ENCODE data around the gene ANKRD11. TPM values are rescaled to one million over a fixed set of nuclear protein-coding genes. Genes with fewer than 3 reads are reported as not detected.
"Not testable (repeated sequence)": the region's sequence is repeated elsewhere in the genome, so short reads cannot be mapped to it uniquely, and the experiment has no call there.

Gene ANKRD11
- total RNA-seq, 4 donors from 2014 or later, result 49.8 to 114 (median 82.2) TPM

- ATAC-seq (ENCODE audit: low FRiP score), result no peak
- no peak for DNase-seq (ENCODE audit: low spot score)
- TF ChIP-seq, protein P1, sequence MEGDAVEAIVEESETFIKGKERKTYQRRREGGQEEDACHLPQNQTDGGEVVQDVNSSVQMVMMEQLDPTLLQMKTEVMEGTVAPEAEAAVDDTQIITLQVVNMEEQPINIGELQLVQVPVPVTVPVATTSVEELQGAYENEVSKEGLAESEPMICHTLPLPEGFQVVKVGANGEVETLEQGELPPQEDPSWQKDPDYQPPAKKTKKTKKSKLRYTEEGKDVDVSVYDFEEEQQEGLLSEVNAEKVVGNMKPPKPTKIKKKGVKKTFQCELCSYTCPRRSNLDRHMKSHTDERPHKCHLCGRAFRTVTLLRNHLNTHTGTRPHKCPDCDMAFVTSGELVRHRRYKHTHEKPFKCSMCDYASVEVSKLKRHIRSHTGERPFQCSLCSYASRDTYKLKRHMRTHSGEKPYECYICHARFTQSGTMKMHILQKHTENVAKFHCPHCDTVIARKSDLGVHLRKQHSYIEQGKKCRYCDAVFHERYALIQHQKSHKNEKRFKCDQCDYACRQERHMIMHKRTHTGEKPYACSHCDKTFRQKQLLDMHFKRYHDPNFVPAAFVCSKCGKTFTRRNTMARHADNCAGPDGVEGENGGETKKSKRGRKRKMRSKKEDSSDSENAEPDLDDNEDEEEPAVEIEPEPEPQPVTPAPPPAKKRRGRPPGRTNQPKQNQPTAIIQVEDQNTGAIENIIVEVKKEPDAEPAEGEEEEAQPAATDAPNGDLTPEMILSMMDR (IDR thresholded peaks at IDR 0.05), result no peak
Observed at GRCh38 chr16:89458551-89458950, 31.8 kb downstream of the ANKRD11 start.

GRCh38 chr16:89456419-89456959 is 33.9 kb downstream of the ANKRD11 start:
- TF ChIP-seq, protein P1 (IDR thresholded peaks at IDR 0.05), result no peak
- ATAC-seq (ENCODE audit: low FRiP score) (no peak), DNase-seq (ENCODE audit: low spot score) (no peak)

DNA sequence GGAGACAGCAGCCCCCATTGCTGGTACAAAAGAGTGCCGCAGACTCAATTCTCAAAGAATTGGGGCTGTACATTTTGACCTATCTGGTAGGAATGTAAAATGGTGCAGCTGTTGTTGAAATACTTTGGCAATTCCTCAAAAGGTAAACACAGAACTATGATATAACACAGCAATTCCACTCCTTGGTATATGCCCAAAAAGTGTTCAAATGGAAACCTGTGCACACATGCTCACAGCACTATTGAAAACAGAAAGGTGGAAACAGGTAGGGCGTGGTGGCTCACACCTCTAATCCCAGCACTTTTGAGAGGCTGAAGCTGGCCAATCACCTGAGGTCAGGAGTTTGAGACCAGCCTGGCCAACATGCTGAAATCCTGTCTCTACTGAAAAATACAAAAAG is 34.7 kb downstream of the ANKRD11 start:
- ATAC-seq (ENCODE audit: low FRiP score) (no peak), DNase-seq (ENCODE audit: low spot score) (no peak)
- TF ChIP-seq, protein P1 (IDR thresholded peaks at IDR 0.05), result no peak

GRCh38 chr16:89455178-89455577 is 35.2 kb downstream of the ANKRD11 start:
- no peak for DNase-seq (ENCODE audit: low spot score)
- ATAC-seq (ENCODE audit: low FRiP score), result no peak
- TF ChIP-seq, protein P1 (IDR thresholded peaks at IDR 0.05), result no peak

- ATAC-seq (ENCODE audit: low FRiP score); DNase-seq (ENCODE audit: low spot score): not testable (repeated sequence)
Observed at GRCh38 chr16:89454378-89455125, 35.8 kb downstream of the ANKRD11 start.

- TF ChIP-seq, protein P1 (IDR thresholded peaks at IDR 0.05), result no peak
- ATAC-seq (ENCODE audit: low FRiP score) (peak; percentile 54), DNase-seq (ENCODE audit: low spot score) (no peak)
Observed at GRCh38 chr16:89453501-89454321, 36.6 kb downstream of the ANKRD11 start.

- TF ChIP-seq, protein P1 (IDR thresholded peaks at IDR 0.05), result no peak
- ATAC-seq (ENCODE audit: low FRiP score), result no peak
- no peak for DNase-seq (ENCODE audit: low spot score)
Observed at GRCh38 chr16:89452925-89453324, 37.4 kb downstream of the ANKRD11 start.
